Uterus (tissue), 4 donors: Measurements from ENCODE around the gene STYXL2. TPM values are rescaled to one million over a fixed set of nuclear protein-coding genes. Genes with fewer than 3 reads are reported as not detected.

Experiments
- DNase-seq, 2 donors: peaks; one replicate each; pipeline ENCODE4 v3.0.0-alpha.2; 2019 to 2020
- H3K27ac ChIP-seq, 2 donors: fragments of 200-600 bp; sonication (generic); 1 replicate in 1 of 2; 2 replicates in 1 of 2; pipeline ENCODE4 v1.5.1; 2016 to 2018
- H3K27me3 ChIP-seq, 2 donors: fragments of 200-600 bp; sonication (generic); one replicate each; pipeline ENCODE4 v1.5.1; 2018 to 2019; ENCODE audit warnings: control low read depth in 1 of 2
- H3K36me3 ChIP-seq, 2 donors: fragments of 200-600 bp; sonication (generic); one replicate each; pipeline ENCODE4 v1.5.1; 2019; ENCODE audit warnings: control low read depth in 1 of 2
- H3K4me1 ChIP-seq, 2 donors: fragments of 200-600 bp; sonication (generic); one replicate each; pipeline ENCODE4 v1.5.1; 2018 to 2019; ENCODE audit warnings: control low read depth in 1 of 2
- H3K4me3 ChIP-seq, 2 donors: fragments of 200-600 bp; sonication (generic); 1 replicate in 1 of 2; 2 replicates in 1 of 2; pipeline ENCODE4 v1.5.1; 2018 to 2019; ENCODE audit warnings: mild to moderate bottlenecking in 1 of 2
- H3K9me3 ChIP-seq, 2 donors: fragments of 200-600 bp; sonication (generic); one replicate each; pipeline ENCODE4 v1.5.1; 2019; ENCODE audit warnings: control low read depth in 1 of 2
- CTCF ChIP-seq, 4 experiments: fragments of 200-600 bp in 2 of 4; fragments of 450-650 bp in 2 of 4; sonication (generic) in 2 of 4; IDR thresholded peaks; one replicate each; pipeline ENCODE4 v1.5.1; 2016 to 2019; ENCODE audit warnings: antibody characterized with exemption in 4 of 4, mild to moderate bottlenecking in 2 of 4, moderate library complexity in 1 of 4
- POLR2A ChIP-seq, 2 donors: fragments of 450-650 bp; IDR thresholded peaks; one replicate each; pipeline ENCODE4 v1.6.1; 2016; ENCODE audit warnings: antibody characterized with exemption in 2 of 2, mild to moderate bottlenecking in 1 of 2, moderate library complexity in 1 of 2
- intact Hi-C: fragments of 100-400 bp; cut with DNase I; formaldehyde crosslinking; loops from one replicate; pipeline ENCODE4 v1.15.1; 2023; ENCODE audit warnings: low total_unique reads
- total RNA-seq, 4 donors: library from RNA; depleted of rRNA in 3 of 4; stranded (reverse); fragments of >200 nt in 3 of 4; gene quantifications; one replicate each; pipeline versions ENCODE4 v1.1.0 to v1.2.4, GENCODE V29; 2014 to 2023
- donor health status: DM: yes; HTN: yes; CAD: no.

Gene STYXL2
- total RNA-seq, 4 donors from 2014 or later, result 1.2 TPM; not detected in 3

DNA sequence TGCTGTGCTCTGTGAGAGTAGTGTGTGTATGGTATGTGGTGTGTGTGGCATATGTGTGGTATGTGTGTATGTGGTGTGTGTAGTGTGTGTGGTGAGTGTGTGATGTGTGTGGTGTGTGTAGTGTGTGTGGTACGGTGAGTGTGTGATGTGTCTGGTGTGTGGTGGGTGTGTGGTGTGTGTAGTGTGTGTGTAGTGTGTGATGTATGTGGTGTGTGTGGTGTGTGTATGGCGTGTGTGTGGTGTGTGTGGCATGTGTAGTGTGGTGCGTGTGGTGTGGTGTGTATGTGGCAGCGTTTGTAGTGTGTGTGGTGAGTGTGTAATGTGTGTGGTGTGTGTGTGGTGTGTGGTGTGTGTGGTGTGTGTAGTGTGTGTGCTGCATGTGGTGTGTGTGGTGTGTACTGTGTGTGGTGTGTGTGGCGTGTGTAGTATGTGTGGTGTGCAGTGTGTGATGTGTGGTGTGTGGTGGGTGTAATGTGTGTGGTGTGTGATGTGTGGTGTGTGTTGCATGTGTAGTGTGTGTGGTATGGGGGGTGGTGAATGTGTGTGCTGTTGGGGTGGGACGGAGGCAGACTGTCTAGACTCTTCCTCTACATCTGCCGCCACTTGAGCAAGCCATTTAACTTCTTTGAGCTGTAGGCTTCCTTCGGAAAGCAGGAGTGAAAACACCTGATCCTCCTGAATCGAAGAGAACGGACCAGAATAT lies 37.2 kb upstream of the STYXL2 start:
- no peak for DNase-seq
- Histone ChIP-seq H3K4me3 (no peak overlapping the region), H3K9me3 (no peaks in the 10 kb centered on the region), H3K4me1 (no peaks in the 10 kb centered on the region), H3K27ac (no peak overlapping the region), H3K36me3 (no peaks in the 10 kb centered on the region), H3K27me3 (no peaks in the 10 kb centered on the region)
- TF ChIP-seq POLR2A (IDR thresholded peaks at IDR 0.05) (no peak), CTCF (IDR thresholded peaks at IDR 0.05) (no peak)
- intact Hi-C loops, result no loop called here

DNA sequence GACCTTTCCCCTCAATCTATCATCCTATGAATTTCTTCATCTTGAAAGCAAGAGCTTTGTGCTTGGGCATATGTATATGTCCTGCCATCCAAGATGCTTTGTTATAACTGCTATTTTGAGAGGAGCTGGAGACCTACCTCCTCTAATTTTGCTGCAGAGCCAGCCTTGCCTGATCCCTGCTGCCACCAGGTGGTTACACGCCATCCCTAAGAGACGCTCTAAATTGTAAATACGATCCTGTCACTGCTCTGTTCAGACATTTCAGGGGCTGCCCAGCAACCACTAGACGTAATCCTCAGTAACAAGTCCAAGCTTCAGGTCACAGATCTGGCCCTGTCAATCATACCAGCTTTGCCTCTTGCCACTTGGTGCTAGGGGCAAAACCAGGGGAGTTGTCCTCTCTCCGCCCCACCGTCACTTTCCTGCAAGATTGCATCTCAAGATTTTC lies 36.6 kb upstream of the STYXL2 start:
- intact Hi-C loops, result no loop called here
- H3K4me1 ChIP-seq, result no peaks in the 10 kb centered on the region
- DNase-seq, result no peak

DNA sequence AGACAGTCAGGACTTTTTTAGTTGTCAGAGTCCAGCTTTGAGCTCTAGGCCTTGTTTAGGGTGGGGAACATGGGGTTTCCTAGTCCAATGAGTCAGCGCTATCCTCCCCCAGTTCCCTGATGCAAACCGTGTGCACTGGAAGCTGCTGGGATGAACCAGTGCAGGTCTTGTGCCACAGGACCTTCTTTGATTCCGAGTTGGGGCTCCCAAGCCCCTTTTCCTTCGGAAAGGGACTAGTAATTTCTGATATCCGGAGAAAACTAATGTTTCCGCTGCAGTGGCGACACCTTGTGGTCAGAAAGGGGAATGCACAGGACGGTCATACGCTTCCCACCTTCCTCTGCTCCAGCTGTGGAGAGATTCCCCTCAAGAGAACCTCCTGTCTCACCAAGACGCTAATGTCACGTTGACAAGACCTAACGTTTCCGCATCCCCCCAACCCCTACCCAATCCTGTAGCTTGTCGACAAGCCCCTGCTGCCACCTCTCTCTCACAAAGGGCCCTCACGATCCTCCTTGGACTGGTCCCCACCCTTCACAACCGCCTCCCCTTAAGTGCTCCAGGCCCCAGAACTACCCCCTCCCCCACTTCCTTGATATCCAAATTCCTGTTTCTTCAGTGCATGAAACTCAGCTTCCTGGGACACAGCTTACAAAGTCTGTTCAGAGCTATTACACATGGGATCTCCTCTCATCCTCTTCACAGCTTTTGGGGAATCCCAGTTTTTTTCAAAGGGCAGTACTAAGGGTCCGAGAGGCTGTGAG lies 34.6 kb upstream of the STYXL2 start:
- H3K36me3 ChIP-seq, result no peaks in the 10 kb centered on the region
- no peak overlapping the region for H3K4me3 ChIP-seq
- peak; percentile 69 to 74 for DNase-seq
- no peaks in the 10 kb centered on the region for H3K27me3 ChIP-seq
- TF ChIP-seq CTCF (IDR thresholded peaks at IDR 0.05) (peak; percentile 76 to 96 (median 86)), POLR2A (IDR thresholded peaks at IDR 0.05) (no peak)
- intact Hi-C loops, result no loop called here
- no peaks in the 10 kb centered on the region for H3K9me3 ChIP-seq
- H3K27ac ChIP-seq, result no peak overlapping the region
- no peaks in the 10 kb centered on the region for H3K4me1 ChIP-seq

More for the DNA sequence above, 36.6 kb upstream of the STYXL2 start:
- H3K27me3 ChIP-seq, result no peaks in the 10 kb centered on the region
- H3K27ac ChIP-seq, result no peak overlapping the region
- H3K9me3 ChIP-seq, result no peaks in the 10 kb centered on the region
- TF ChIP-seq CTCF (IDR thresholded peaks at IDR 0.05) (peak in 3 of 4 experiments; percentile 21 to 33 (median 27)), POLR2A (IDR thresholded peaks at IDR 0.05) (no peak)
- H3K36me3 ChIP-seq, result no peaks in the 10 kb centered on the region
- H3K4me3 ChIP-seq, result no peak overlapping the region

DNA sequence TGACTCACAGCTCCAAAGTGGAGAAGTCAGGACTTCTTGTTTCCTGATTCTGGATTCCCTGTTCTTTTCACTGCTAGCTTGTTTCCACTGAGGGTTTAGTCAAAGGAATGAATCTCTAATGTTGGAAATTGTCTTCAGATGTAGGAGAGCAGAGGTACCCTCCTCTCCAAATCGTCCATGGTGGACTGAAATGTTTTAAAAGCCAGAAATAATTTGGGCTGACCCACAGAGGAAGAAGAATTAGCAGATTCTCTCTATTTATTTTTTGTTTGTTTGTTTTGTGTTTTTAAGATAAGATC lies 34.1 kb upstream of the STYXL2 start:
- H3K27me3 ChIP-seq, result no peaks in the 10 kb centered on the region
- no peaks in the 10 kb centered on the region for H3K9me3 ChIP-seq
- no peak for TF ChIP-seq CTCF (IDR thresholded peaks at IDR 0.05)
- no peak for TF ChIP-seq POLR2A (IDR thresholded peaks at IDR 0.05)
- no peaks in the 10 kb centered on the region for H3K36me3 ChIP-seq
- no peak for DNase-seq
- no peak overlapping the region for H3K27ac ChIP-seq
- intact Hi-C loops, result loop anchor here (5.0 to 10.0 kb wide), 3 partner anchors 155 to 475 kb away; no protein-coding TSS in a partner anchor
- no peak overlapping the region for H3K4me3 ChIP-seq
- H3K4me1 ChIP-seq, result no peaks in the 10 kb centered on the region
